ENCODE data around the gene TEAD3. TPM values are rescaled to one million over a fixed set of nuclear protein-coding genes. Genes with fewer than 3 reads are reported as not detected.

The TEAD3 gene
- total RNA-seq, 1 donor from 2014 or later = 57.1 TPM

- Mint-ChIP-seq H3K4me1 (ENCODE audit: low read depth) (no peaks in the 10 kb centered on the region), H3K9me3 (ENCODE audit: low read depth) (no peaks in the 10 kb centered on the region), H3K27ac (ENCODE audit: unreplicated experiment) (no peak overlapping the region), H3K27me3 (ENCODE audit: low read depth) (no peaks in the 10 kb centered on the region), H3K4me3 (ENCODE audit: unreplicated experiment) (no peak overlapping the region), H3K36me3 (ENCODE audit: low read depth) (no peaks in the 10 kb centered on the region)
- no peak for TF ChIP-seq CTCF (IDR thresholded peaks at IDR 0.05)
- DNase-seq (ENCODE audit: low spot score) = no peak
Observed at GRCh38 chr6:35445691-35446090, 51.2 kb downstream of the TEAD3 start.

- Mint-ChIP-seq H3K27me3 (ENCODE audit: low read depth) (no peaks in the 10 kb centered on the region), H3K27ac (ENCODE audit: unreplicated experiment) (no peak overlapping the region), H3K36me3 (ENCODE audit: low read depth) (no peaks in the 10 kb centered on the region), H3K9me3 (ENCODE audit: low read depth) (no peaks in the 10 kb centered on the region), H3K4me1 (ENCODE audit: low read depth) (no peaks in the 10 kb centered on the region), H3K4me3 (ENCODE audit: unreplicated experiment) (no peak overlapping the region)
- no peak for TF ChIP-seq CTCF (IDR thresholded peaks at IDR 0.05)
- no peak for DNase-seq (ENCODE audit: low spot score)
Observed at GRCh38 chr6:35443341-35444030, 53.4 kb downstream of the TEAD3 start.

GRCh38 chr6:35442693-35443092 lies 54.2 kb downstream of the TEAD3 start:
- H3K27ac Mint-ChIP-seq (ENCODE audit: unreplicated experiment) = no peak overlapping the region

GRCh38 chr6:35441642-35442041 lies 55.2 kb downstream of the TEAD3 start:
- no peak for DNase-seq (ENCODE audit: low spot score)
- TF ChIP-seq CTCF (IDR thresholded peaks at IDR 0.05) = no peak
- Mint-ChIP-seq H3K9me3 (ENCODE audit: low read depth) (no peaks in the 10 kb centered on the region), H3K36me3 (ENCODE audit: low read depth) (no peaks in the 10 kb centered on the region), H3K27me3 (ENCODE audit: low read depth) (no peaks in the 10 kb centered on the region), H3K27ac (ENCODE audit: unreplicated experiment) (no peak overlapping the region), H3K4me3 (ENCODE audit: unreplicated experiment) (no peak overlapping the region), H3K4me1 (ENCODE audit: low read depth) (no peaks in the 10 kb centered on the region)

More at GRCh38 chr6:35442693-35443092, 54.2 kb downstream of the TEAD3 start:
- H3K4me3 Mint-ChIP-seq (ENCODE audit: unreplicated experiment) = no peak overlapping the region
- H3K27me3 Mint-ChIP-seq (ENCODE audit: low read depth) = no peaks in the 10 kb centered on the region
- no peaks in the 10 kb centered on the region for H3K9me3 Mint-ChIP-seq (ENCODE audit: low read depth)
- no peaks in the 10 kb centered on the region for H3K4me1 Mint-ChIP-seq (ENCODE audit: low read depth)
- TF ChIP-seq CTCF (IDR thresholded peaks at IDR 0.05) = no peak
- DNase-seq (ENCODE audit: low spot score) = no peak
- no peaks in the 10 kb centered on the region for H3K36me3 Mint-ChIP-seq (ENCODE audit: low read depth)

- no peak for DNase-seq (ENCODE audit: low spot score)
- Mint-ChIP-seq H3K4me3 (ENCODE audit: unreplicated experiment) (no peak overlapping the region), H3K9me3 (ENCODE audit: low read depth) (no peaks in the 10 kb centered on the region), H3K27ac (ENCODE audit: unreplicated experiment) (no peak overlapping the region), H3K36me3 (ENCODE audit: low read depth) (no peaks in the 10 kb centered on the region), H3K27me3 (ENCODE audit: low read depth) (no peaks in the 10 kb centered on the region), H3K4me1 (ENCODE audit: low read depth) (no peaks in the 10 kb centered on the region)
- no peak for TF ChIP-seq CTCF (IDR thresholded peaks at IDR 0.05)
Observed at GRCh38 chr6:35441205-35441604, 55.7 kb downstream of the TEAD3 start.

Data from chondrocyte (in vitro differentiated cells).